NCI-H1092 treated with DMSO at 0.1 percent for 48 hours (cell line): Measurements from ENCODE around the gene NDUFV3.
"Not testable (repeated sequence)": the region's sequence is repeated elsewhere in the genome, so short reads cannot be mapped to it uniquely, and the experiment has no call there.

ENCODE experiments used
- DNase-seq: peaks from one replicate; lab custom pipeline; 2025; lab: John Stamatoyannopoulos, UW

The NDUFV3 gene

GRCh38 chr21:42937034-42937940, 44.2 kb downstream of the NDUFV3 start:
- DNase-seq = not testable (repeated sequence)

GRCh38 chr21:42937960-42938605, 45.0 kb downstream of the NDUFV3 start:
- no peak for DNase-seq

GRCh38 chr21:42938606-42938995, 45.5 kb downstream of the NDUFV3 start:
- DNase-seq = not testable (repeated sequence)

- DNase-seq = no peak
Observed at GRCh38 chr21:42939582-42940413, 46.7 kb downstream of the NDUFV3 start.

- no peak for DNase-seq
Observed at GRCh38 chr21:42941696-42942085, 48.6 kb downstream of the NDUFV3 start.

GRCh38 chr21:42942244-42942643, 49.1 kb downstream of the NDUFV3 start:
- DNase-seq = no peak

GRCh38 chr21:42949094-42949755, 56.1 kb downstream of the NDUFV3 start:
- not testable (repeated sequence) for DNase-seq

- DNase-seq = not testable (repeated sequence)
Observed at GRCh38 chr21:42951193-42951592, 58.1 kb downstream of the NDUFV3 start.

GRCh38 chr21:42956824-42957630, 63.9 kb downstream of the NDUFV3 start:
- no peak for DNase-seq

- DNase-seq = not testable (repeated sequence)
Observed at GRCh38 chr21:42958122-42958521, 65.0 kb downstream of the NDUFV3 start.

GRCh38 chr21:42959728-42960127, 66.6 kb downstream of the NDUFV3 start:
- DNase-seq = no peak

- DNase-seq = no peak
Observed at GRCh38 chr21:42962380-42963007, 69.4 kb downstream of the NDUFV3 start.
